HG02610 (cell line): ENCODE measurements around the gene AFAP1.
A peak's percentile ranks its signal among the peaks of the same experiment; 100 is the strongest.

Source experiments
- ATAC-seq: cut with Tn5 transposase; IDR thresholded peaks from one replicate; pipeline ENCODE4 v1.9.1; 2021; ENCODE audit warnings: mild to moderate bottlenecking, moderate library complexity; ENCODE audit not compliant: unreplicated experiment

The AFAP1 gene

DNA sequence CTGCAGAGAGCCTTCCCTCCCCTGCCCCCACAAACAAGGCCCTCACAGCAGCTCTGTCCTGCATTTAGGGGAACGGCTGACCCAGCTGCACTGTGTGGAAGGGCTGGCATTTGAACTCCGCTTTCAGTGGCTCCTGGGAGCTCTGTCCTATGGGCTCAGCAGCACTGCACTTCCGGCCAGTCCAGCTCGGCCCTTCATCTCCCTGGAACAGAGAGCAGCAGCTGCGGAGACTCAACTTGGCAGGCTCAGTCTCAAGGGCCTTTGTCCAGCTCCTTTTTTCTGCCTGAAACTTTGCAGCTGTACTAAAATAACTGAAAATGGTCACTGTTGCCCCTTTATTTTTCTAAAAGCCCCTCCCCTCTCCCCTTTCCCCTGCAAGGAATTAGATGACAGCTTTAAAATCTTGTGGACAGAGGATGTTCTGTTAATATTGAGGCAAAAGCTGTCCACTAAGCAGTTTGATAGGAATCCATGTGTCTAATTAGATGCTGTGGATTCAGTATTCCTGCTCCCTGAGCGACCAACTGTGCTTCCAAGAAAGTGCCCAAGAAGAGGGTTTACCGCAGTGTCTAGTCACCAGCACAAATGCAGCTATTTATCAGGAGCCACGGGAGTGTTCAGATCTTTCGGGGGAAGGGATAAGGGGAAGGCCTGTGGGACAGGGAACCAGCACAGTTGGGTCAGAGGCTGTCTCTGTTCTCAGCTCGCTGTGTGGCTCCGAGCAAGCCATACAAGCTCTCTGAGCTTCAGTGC, 133.1 kb downstream of the AFAP1 start:
- no peak for ATAC-seq

DNA sequence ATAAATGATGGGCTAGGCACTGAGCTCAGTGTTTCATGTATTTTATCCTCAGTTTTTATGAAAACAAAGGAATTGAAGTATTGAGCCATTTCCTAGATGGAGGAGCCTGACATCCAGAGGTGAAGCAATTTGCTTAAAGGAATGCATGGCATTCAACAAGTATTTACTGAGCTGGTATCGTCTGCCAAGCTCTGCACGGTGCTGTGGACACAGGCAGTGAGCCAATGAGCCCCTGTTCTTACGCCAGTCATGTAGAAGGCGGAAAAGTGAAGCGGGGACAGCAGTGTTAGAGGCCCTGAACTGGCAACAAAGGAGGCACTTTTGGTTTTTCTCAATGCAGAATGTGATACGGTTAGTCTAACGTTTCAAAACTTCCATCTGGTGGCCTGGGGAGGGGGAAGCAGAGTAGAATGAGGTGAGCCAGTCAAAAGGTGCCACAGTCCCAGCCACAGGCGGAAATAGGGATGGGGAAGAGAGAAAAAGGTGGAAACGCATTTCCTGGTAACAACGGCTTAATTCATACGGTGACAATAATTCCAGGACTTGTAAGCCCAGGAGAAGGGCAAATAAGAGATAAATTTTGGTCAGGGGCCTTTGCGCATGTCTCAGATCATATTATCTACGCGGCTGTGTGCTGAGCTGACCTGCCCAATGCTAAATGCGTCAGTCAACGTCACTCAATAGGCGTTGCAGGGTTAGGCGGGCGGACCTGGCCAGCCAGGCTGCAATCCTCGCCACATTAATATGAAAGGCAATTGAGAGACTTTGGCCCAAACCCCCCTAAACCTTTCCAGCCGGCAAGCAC, 133.9 kb downstream of the AFAP1 start:
- ATAC-seq, result no peak

DNA sequence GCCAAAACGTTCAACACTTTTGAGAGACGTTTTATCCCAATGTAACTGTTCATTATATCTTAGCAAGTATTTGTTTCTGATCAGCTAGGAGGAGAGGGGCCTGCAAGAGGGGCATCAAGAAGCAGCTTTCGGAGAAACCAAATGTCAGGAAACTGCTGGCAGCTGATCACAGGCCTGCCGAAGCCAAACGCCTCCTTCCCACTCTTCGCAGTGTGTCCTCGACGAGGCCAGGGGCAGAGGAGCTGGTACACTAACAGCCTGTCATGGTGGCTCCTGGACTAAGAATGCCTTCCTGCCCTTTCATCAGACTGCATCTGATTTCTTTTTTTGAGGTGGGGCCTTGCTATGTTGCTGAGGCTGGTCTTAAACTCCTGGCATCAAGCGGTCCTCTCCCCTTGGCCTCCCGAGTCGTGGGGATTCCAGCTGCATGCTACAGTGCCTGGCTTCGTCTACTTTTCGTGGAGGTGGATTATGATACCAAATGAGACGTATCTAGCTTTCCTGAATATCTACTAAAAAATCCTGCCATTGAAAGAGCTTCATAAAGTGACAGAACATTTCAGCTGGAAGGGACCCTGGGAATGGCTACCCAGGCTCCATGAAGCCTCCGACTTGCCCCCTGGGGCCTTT, 134.8 kb downstream of the AFAP1 start:
- no peak for ATAC-seq

DNA sequence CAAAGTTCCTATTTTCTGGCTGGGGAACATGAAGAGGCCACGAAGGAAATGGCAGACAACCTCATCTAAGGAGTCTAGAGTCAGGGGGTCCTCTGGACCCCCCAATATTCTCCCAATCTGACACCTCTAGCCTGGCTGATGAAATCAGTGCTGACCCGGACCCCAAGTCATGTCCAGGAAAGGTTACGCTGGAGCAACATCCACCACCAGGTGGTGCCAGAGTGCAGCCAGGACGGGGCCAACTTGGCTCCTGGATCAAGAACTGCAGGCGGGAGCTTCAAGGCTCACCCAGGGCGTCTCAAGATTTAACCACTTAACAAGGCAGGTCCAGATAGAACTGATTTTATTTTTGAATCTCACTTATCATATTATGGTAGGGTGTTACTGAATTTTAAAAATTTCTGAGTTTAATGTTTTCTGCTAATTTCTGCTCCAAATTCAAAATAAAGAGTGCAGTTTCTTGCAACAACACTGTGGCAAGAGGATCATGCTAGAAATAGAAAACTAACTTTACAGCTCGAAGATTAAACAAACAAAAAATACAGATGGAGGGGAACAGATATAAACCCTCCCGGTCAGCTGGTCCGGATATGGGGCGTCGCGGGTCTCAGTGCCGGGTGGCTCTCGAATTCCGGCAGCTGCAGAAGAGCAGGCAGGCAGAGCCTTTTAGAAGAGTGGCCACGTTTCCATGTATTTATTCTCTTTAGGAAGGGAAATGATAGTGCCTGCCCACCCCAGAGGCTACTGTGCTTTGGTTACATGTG, 135.5 kb downstream of the AFAP1 start:
- no peak for ATAC-seq

DNA sequence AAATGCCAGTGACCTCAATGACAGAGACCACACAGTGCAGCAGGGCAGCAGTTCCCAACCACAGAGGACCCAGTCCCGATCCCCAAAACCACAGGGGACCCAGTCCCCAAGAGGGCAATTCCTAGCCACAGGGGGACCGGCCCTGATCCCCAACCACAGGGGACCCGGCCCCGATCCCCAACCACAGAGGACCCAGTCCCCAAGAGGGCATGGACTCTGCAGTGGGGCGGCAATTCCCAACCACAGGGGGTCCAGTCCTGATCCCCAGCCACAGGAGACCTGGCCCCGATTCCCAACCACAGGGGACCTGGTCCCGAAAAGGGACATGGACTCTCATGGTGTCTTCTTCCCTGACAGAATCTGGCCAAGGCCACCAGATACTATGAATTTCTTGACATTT, 136.3 kb downstream of the AFAP1 start:
- ATAC-seq, result no peak

DNA sequence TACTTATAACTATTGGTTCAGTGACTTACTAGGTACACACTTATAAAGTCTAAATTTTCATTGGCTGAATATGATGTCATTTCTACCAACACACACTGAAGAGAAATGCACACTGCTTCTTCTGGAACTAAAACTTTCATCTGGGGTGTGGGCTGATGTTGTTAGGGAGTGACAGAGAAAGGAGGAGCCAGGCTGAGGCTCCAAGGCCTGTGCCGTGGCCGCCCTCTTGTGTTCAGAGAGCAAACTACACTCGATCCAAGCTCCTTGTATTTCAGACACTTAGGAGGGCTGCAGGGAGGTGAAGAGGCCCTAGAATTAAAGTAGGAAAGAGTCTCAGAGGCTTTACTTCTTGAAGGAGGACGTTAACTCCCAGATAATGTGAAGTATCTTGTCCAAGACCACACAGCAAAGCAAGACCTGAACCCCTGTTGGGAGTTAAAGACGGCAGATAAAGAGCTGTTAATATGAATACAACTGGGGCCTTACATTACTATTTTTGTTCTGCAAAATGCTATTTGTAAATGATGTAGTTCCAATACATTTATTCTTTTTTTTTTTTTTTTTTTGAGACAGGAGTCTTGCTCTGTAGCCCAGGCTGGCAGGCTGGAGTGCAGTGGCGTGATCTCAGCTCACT, 137.5 kb downstream of the AFAP1 start:
- peak; percentile 54 for ATAC-seq

DNA sequence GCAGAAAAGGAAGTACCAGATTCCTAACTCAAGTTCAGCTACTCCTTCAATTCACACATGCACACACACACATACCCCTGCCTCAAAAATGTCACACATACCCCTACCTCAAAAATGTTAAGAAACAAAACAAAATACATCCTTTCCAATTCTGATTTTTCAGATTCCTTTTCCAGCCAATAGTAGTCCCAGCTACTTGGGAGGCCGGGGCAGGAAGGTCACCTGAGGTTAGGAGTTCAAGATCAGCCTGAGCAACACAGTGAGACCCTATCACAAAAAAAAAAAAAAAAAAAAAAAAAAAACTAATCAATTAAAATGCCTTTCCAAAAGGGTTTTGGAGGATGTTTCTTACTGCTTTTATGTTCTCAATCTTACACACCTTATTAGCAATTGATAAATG, 138.0 kb downstream of the AFAP1 start:
- no peak for ATAC-seq

DNA sequence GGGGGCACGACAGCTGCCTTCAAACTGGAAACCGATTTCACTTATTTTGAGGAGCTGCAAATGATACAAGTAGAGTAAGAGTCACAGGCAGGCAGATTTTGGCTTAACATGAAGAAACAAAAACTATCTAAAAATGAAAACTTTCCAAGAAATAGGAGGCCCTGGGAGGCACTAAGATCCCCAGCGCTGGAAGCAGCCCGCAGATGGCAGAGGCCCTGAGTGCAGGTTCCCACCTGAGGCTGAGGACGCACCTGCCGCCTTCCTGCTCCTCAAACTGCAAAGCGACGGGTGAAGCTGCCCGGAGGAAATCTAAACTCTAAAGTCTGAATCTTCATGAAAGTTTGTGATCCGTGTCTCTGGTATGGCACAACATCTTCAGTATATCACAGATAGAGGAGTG, 138.7 kb downstream of the AFAP1 start:
- no peak for ATAC-seq

DNA sequence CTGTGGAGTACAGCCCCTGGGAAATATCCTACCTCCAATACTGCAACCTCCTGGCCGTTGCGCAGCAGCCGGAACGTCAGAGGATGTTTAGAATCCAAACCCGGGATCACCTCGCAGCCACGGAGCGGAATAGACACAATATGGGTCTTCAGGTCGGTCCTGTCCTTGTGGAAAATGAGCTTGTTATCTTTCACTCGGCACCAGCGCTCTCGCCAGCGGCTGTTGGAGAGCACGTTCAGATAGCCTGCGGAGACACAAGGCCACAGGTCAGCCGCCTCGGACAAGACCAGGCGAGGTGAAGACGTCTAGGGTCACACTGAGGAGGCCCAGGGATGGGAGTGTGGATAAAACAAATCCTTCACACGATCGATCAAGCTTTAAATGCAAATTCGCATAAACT, 139.3 kb downstream of the AFAP1 start:
- no peak for ATAC-seq

DNA sequence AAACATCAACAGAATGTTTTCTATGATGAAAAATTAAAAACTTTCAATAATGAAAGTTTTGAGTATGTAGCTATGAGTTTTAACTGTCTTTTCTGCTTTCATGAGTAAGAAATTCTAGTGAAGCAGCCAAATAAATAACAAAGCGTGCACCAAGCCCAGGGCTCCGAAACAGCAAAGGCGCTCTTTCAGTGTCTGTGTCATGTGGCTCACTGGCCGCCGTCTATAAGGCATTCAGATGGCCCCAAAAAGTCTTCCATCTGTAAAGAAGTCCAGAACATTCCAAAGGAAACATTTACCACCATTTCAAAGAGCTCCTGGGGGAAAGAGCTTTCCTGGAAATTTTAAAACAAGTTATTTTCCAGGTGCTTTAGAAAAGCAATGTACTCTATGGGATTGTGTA, 139.9 kb downstream of the AFAP1 start:
- ATAC-seq, result no peak

DNA sequence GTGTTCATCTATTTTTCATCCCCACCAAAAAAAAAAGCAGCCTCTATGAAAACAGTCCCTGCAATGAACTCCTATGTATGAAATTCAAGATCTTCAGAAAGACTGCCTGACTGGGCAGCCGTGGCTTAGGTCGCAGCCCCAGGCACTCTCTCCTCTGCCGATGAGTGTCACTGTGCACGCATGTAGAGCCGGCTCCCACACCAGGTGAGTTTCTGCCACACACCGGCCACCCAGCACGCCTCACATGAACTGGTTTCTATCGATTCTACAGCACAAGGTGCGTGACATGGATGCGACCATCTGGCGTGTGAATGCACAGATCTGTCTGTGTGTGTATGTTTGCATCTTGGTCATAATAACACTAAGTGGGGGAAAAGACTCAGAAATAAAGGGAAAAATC, 140.4 kb downstream of the AFAP1 start:
- no peak for ATAC-seq

DNA sequence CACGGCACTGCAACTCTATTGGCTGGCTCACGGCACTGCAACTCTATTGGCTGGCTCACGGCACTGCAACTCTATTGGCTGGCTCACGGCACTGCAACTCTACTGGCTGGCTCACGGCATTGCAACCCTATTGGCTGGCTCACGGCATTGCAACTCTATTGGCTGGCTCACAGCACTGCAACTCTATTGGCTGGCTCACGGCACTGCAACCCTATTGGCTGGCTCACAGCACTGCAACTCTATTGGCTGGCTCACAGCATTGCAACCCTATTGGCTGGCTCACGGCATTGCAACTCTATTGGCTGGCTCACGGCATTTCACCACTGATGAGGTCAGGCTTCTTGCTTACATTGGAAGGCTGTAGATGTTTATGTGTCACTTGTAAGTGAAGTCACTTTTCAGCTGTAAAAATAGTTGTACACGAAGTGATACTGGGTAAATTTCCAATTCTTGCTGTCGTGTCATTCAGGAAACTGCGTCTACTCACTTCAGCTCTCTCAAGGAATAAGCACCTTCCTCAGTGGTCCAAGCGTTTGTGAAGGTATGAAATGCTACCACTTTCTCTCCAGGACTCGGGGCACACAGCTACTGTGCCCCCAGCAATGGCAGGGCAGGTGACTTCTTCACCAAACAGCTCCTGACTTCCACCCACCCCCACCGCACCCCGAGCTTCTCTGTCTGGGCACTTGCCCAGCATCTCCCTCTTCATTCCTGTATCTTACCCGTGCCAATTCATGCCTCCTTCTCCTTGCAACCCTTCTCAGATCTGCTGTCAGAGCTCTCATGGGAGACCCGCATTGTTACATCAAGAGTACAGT, 141.3 kb downstream of the AFAP1 start:
- no peak for ATAC-seq

DNA sequence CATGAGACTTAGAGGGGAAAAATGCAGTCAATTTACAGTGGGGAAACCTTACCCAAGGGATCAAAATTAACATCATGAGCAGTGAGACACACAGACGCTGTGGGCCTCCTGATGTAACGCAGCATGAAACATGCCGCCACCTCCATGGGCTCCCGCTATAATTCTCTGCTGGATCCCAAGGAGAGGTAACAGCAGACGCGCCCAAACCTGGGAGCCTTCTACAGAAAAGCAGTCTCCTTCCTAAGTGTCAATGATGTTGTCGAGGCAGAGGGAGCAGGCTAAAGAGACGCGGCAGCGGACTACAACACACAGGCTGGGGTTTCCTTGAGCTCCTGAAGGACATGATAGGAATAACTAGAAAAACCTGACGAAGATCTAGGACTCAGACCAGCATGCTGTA, 142.3 kb downstream of the AFAP1 start:
- no peak for ATAC-seq

DNA sequence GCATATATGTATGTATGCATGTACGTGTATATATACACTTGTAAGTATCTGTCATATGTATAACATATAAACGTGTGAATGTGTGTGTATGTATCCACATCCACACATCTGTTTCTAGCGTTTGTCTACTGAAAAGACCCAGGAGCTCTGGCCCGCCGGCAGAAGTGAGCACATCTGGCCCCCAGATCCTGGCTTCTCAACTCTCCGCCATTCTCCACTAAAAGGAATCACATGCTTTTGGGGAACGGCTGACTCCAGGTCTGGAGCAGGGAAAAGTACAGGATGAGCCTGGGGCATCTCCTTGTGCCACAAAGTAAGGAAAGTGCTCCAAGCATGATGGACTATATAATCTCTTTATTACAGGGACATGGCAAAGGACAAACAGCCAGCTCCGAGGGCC, 143.7 kb downstream of the AFAP1 start:
- ATAC-seq, result no peak

DNA sequence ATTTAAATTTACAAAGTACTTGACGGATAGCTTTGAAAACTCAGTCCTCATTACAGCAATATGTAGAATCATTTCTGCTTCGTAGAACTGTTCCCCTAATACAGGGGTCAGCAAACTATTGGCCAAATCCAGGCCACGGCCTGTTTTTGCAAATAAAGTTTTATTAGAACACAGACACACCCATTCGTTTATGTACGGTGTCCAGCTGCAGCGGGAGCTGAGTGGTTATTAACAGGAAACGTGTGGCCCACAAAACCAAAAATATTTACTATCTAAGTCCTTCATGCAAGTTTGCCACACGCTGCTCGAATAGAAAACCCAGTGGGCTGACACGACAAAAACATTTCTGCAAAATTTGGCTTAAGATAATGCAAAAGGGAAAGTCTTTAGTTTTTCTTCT, 146.5 kb downstream of the AFAP1 start:
- ATAC-seq, result no peak

DNA sequence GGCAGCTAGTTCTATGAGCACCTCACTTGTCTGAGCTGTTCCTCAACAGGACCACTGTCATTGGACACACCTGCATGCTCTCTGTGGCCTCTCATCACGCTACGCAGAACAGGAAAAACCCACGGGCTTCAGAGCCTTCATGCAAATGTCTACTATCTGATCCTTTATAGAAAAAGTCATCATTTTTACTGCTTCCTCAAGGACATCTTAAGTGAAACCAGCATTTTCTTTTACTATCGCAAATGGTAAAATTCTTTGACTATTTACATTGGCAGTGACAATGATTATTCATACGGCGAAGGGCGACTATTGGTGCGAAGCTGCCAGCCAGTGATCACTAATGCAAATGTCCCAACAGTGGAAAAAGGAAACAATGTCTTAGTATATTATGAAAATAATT, 147.0 kb downstream of the AFAP1 start:
- ATAC-seq, result no peak

DNA sequence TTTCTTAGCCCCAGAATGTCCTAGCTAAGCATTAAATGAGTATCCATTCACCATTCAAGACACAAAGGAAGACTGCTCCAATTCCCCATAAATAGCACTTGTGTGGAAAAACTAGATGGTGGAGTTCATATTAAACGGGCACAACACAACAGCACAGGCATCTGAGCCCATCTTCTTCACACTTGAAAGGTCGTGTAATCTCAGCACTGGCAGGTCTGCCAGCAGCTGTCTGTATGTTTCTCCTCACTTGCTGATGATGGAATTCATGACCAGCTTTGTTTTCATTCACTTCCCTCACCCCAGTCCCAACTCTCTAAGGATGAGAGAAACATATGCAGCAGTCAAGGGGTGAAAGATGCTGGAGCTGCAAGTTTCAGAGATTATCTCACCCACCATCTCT, 148.7 kb downstream of the AFAP1 start:
- no peak for ATAC-seq

DNA sequence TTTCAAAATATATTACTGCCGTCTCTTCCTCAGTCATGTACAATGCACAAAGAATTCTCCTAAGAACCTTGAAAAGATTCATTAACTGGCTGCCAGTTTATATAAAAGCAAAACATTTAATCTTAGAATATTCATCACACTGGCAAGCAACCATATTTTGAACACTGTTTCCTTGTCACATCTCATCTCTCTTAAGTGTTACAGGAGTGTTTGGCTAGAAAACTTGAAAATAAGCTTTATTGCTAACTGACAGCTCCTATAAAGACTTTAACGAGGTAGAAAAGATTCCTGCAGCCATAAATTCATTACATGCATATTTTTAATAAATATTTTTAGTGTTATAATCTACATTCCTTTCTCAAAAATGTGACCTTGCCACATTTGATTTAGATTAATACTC, 149.6 kb downstream of the AFAP1 start:
- ATAC-seq, result no peak

DNA sequence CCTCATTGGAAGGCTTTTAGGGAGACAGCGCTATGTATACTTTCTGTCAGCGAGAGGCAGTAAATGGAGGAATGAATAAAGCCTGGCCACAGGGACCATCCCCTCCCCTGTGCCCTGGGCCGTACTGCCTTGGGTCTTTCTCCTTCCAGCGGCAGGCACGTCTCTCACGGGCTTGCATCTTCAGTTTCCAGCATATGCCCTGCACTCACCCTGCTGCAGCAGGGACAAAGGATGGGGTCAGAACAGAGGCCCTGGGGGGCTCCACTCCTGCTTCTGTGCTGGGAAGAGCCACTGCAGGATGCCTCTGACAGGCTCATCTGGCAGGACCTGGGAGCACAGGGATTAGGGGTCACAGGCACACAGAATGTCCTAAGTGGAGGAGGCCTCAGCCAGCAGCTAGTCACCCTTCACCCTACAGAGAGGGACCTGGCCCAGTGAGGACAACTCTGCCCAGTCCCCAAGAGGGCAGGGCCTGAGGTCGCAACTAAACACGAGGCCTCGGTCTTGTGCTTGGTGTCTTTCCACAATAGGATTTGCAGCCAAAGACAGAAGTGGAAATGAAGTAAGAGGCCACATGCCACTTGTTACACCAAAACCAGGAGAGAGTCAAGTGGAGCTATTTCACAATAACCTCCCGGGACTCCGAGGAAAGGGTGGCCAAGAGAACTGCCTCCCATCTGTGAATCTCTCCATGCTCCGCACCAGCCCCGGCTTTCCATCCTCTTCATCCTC, 150.8 kb downstream of the AFAP1 start:
- no peak for ATAC-seq
